Liver (tissue), 3 donors: ENCODE data around the gene PLPPR2.

Source experiments
- ATF3 ChIP-seq: IDR thresholded peaks from 2 replicates; pipeline ENCODE4 v1.6.1; 2016; ENCODE audit warnings: antibody characterized with exemption
- CTCF ChIP-seq: fragments of 150-350 bp; IDR thresholded peaks from 2 replicates; pipeline ENCODE4 v1.5.1; 2017; ENCODE audit warnings: improper control_type of control experiment, low read depth, low read length; ENCODE audit not compliant: missing input control
- EGR1 ChIP-seq, 2 donors: IDR thresholded peaks; 2 replicates each; pipeline ENCODE4 v1.6.1; 2016 to 2018; ENCODE audit warnings: antibody characterized with exemption in 2 of 2, low read depth in 2 of 2
- JUND ChIP-seq, 2 donors: IDR thresholded peaks; 2 replicates each; pipeline ENCODE4 v1.6.1; 2016; ENCODE audit warnings: antibody characterized with exemption in 2 of 2
- RAD21 ChIP-seq, 2 donors: IDR thresholded peaks; 2 replicates each; pipeline ENCODE4 v1.6.1; 2016; ENCODE audit warnings: antibody characterized with exemption in 2 of 2, mild to moderate bottlenecking in 2 of 2
- REST ChIP-seq: IDR thresholded peaks from 2 replicates; pipeline ENCODE4 v1.6.1; 2016; ENCODE audit warnings: antibody characterized with exemption, mild to moderate bottlenecking
- RXRA ChIP-seq, 2 donors: IDR thresholded peaks; 2 replicates each; pipeline ENCODE4 v1.6.1; 2017 to 2018; ENCODE audit warnings: antibody characterized with exemption in 2 of 2, mild to moderate bottlenecking in 1 of 2
- TAF1 ChIP-seq: conservative IDR thresholded peaks from 2 replicates; pipeline ENCODE4 v1.6.1; 2016; ENCODE audit warnings: antibody characterized with exemption, mild to moderate bottlenecking
- YY1 ChIP-seq: IDR thresholded peaks from 2 replicates; pipeline ENCODE4 v1.6.1; 2016; ENCODE audit warnings: antibody characterized with exemption, mild to moderate bottlenecking
- ZBTB33 ChIP-seq: IDR thresholded peaks from 2 replicates; pipeline ENCODE4 v1.6.1; 2016; ENCODE audit warnings: antibody characterized with exemption
- donor health status: healthy.
- donor health status: healthy.

DNA sequence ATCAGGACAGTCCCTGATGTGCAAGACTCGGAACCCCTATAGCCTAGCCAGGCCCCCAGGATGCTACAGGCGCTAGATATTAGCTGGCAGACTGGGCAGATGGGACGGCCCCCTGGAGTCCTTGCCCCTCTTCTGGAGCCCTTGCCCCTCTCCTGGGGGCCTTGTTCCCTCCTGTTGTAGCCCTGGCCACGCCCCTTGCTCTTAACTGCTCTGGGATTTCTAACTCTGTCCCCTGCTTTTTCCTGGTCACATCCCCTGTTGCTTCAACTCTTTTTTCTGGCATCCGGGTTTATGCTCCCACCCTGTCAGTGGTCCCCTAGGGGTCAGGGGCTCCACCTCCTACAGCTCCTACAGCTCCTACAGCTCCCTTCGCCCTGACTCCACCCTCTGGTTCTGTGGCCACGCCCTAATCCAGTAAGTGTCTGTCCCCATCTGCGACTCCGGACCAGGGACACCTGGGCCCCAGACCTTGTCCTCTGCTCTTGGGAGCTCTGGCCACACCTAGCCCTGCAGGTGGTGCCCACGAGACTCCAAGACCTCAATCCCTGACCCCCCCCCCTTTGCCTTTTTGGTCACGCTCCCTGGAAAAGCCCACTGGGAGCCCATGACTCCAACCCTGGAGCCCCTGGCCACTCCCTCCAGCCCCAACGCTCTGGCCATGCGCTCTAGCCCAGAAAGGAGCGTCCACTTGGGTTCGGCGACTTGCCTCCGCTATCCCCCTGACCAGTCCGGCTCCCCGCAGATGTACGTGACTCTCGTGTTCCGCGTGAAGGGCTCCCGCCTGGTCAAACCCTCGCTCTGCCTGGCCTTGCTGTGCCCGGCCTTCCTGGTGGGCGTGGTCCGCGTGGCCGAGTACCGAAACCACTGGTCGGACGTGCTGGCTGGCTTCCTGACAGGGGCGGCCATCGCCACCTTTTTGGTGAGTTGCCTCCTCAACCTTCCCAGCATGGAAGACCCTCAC lies 6.8 kb downstream of the PLPPR2 start:
- TF ChIP-seq CTCF = no peak
- no peak for TF ChIP-seq JUND (IDR thresholded peaks at IDR 0.05)
- TF ChIP-seq RAD21 (IDR thresholded peaks at IDR 0.05) = no peak
- no peak for TF ChIP-seq EGR1 (IDR thresholded peaks at IDR 0.05; ENCODE audit: low read depth in 2 of 2)
- no peak for TF ChIP-seq ZBTB33
- no peak for TF ChIP-seq YY1
- TF ChIP-seq TAF1 = no peak
- no peak for TF ChIP-seq RXRA (IDR thresholded peaks at IDR 0.05)
- TF ChIP-seq REST = no peak
- no peak for TF ChIP-seq ATF3
